SU-DHL-6 (cell line): ENCODE data around the gene CLDN6.
A peak's percentile ranks its signal among the peaks of the same experiment; 100 is the strongest.

Experiments used
- H2AFZ ChIP-seq: fragments of 200-600 bp; sonication (generic); 2 replicates; pipeline ENCODE4 v1.6.1; 2014; ENCODE audit warnings: low read depth, mild to moderate bottlenecking, moderate library complexity, mixed read lengths, antibody characterized with exemption, low read length; ENCODE audit not compliant: severe bottlenecking
- H3F3A ChIP-seq: fragments of 200-600 bp; shearing (Covaris generic); 2 replicates; pipeline ENCODE4 v1.6.0; 2016; ENCODE audit warnings: antibody characterized with exemption, mild to moderate bottlenecking; ENCODE audit not compliant: insufficient read depth
- H3K27ac ChIP-seq: fragments of 200-600 bp; sonication (generic); 2 replicates; pipeline ENCODE4 v1.5.1; 2016; ENCODE audit warnings: low read depth, mild to moderate bottlenecking, low read length, moderate library complexity, mixed read lengths
- H3K27me3 ChIP-seq: fragments of 200-600 bp; sonication (generic), shearing (Covaris generic); 2 replicates; pipeline ENCODE4 v1.6.0; 2014; ENCODE audit warnings: mild to moderate bottlenecking, low read length
- H3K36me3 ChIP-seq: fragments of 200-600 bp; sonication (generic); 2 replicates; pipeline ENCODE4 v1.6.1; 2014; ENCODE audit warnings: mild to moderate bottlenecking, low read length, mixed read lengths
- H3K4me2 ChIP-seq: fragments of 300-600, 200-600 bp; shearing (Covaris generic), sonication (generic); 2 replicates; pipeline ENCODE4 v1.6.0; 2014; ENCODE audit warnings: low read length, low read depth, mild to moderate bottlenecking; ENCODE audit not compliant: poor library complexity, severe bottlenecking
- H3K4me3 ChIP-seq: fragments of 200-600 bp; sonication (generic); 2 replicates; pipeline ENCODE4 v1.5.1; 2014; ENCODE audit warnings: antibody characterized with exemption, low read length, mild to moderate bottlenecking, mixed read lengths; ENCODE audit not compliant: insufficient read depth, poor library complexity, severe bottlenecking
- H3K79me2 ChIP-seq: fragments of 200-600 bp; sonication (generic); 2 replicates; pipeline ENCODE4 v1.6.1; 2014; ENCODE audit warnings: mild to moderate bottlenecking, low read length, moderate library complexity; ENCODE audit not compliant: insufficient read depth
- H3K9ac ChIP-seq: fragments of 200-600 bp; sonication (generic); 2 replicates; pipeline ENCODE4 v1.7.0; 2014; ENCODE audit warnings: mild to moderate bottlenecking, low read length
- H3K9me2 ChIP-seq: fragments of 200-600 bp; sonication (generic); replicated peaks from 2 replicates; pipeline ENCODE4 v1.6.1; 2014; ENCODE audit warnings: low read length; ENCODE audit not compliant: insufficient read depth
- H3K9me3 ChIP-seq: fragments of 200-600 bp; sonication (generic); 2 replicates; pipeline ENCODE4 v1.6.1; 2014; ENCODE audit warnings: low read length, mixed read lengths; ENCODE audit not compliant: insufficient read depth
- H4K20me1 ChIP-seq: fragments of 200-600 bp; sonication (generic); 2 replicates; pipeline ENCODE4 v1.6.1; 2014; ENCODE audit warnings: low read depth, mild to moderate bottlenecking, antibody characterized with exemption, low read length, moderate library complexity, mixed read lengths
- EZH2phosphoT487 ChIP-seq: fragments of 200-600 bp; sonication (generic), shearing (Covaris generic); conservative IDR thresholded peaks from 2 replicates; pipeline ENCODE4 v1.6.1; 2018; ENCODE audit warnings: mild to moderate bottlenecking, antibody characterized with exemption, low read length, moderate library complexity, mixed read lengths
- TF ChIP-seq, protein P1 (sequence below): fragments of 200-600 bp; sonication (generic); IDR thresholded peaks from one replicate; pipeline ENCODE4 v1.5.1; 2017; ENCODE audit warnings: antibody characterized with exemption, mild to moderate bottlenecking, low read length, moderate library complexity; ENCODE audit not compliant: insufficient read depth, poor library complexity, severe bottlenecking

CLDN6 gene

DNA sequence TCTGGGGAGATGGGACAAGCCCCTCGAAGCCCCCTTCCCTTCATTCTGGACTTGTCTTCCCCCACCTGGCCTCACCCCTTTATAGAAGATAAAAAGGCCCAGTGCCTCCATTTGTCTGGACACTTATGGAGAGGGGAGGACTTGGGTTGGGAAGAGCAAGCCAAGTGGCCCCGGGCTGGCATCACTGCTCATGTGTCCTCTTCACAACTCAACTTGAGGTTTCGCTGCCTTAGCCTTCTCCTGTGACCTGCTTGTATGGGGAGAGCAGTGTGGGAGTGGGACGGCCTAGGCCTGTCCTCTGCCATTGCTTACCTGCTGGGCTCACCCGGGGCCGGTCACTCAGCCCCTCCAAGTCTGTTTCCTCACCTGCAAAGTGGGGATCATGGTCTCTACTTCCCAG is 47.4 kb downstream of the CLDN6 start:
- Histone ChIP-seq H4K20me1 (peaks cover 4% of the 10 kb centered on the region; the same call in 1 of the 2 replicates), H3K4me3 (peak overlapping the region; percentile 98), H3K9me2 (no peaks in the 10 kb centered on the region), H3K79me2 (peaks cover 22% of the 10 kb centered on the region), H3K27me3 (no peaks in the 10 kb centered on the region), H3K4me2 (peak overlapping the region; percentile 71), H3F3A (peaks cover 47% of the 10 kb centered on the region), H3K9ac (peak overlapping the region; percentile 98), H2AFZ (no peak overlapping the region), H3K9me3 (no peaks in the 10 kb centered on the region), H3K36me3 (no peaks in the 10 kb centered on the region), H3K27ac (peak overlapping the region; percentile 93)
- TF ChIP-seq EZH2phosphoT487: no peak
- TF ChIP-seq, protein P1, sequence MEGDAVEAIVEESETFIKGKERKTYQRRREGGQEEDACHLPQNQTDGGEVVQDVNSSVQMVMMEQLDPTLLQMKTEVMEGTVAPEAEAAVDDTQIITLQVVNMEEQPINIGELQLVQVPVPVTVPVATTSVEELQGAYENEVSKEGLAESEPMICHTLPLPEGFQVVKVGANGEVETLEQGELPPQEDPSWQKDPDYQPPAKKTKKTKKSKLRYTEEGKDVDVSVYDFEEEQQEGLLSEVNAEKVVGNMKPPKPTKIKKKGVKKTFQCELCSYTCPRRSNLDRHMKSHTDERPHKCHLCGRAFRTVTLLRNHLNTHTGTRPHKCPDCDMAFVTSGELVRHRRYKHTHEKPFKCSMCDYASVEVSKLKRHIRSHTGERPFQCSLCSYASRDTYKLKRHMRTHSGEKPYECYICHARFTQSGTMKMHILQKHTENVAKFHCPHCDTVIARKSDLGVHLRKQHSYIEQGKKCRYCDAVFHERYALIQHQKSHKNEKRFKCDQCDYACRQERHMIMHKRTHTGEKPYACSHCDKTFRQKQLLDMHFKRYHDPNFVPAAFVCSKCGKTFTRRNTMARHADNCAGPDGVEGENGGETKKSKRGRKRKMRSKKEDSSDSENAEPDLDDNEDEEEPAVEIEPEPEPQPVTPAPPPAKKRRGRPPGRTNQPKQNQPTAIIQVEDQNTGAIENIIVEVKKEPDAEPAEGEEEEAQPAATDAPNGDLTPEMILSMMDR: no peak

DNA sequence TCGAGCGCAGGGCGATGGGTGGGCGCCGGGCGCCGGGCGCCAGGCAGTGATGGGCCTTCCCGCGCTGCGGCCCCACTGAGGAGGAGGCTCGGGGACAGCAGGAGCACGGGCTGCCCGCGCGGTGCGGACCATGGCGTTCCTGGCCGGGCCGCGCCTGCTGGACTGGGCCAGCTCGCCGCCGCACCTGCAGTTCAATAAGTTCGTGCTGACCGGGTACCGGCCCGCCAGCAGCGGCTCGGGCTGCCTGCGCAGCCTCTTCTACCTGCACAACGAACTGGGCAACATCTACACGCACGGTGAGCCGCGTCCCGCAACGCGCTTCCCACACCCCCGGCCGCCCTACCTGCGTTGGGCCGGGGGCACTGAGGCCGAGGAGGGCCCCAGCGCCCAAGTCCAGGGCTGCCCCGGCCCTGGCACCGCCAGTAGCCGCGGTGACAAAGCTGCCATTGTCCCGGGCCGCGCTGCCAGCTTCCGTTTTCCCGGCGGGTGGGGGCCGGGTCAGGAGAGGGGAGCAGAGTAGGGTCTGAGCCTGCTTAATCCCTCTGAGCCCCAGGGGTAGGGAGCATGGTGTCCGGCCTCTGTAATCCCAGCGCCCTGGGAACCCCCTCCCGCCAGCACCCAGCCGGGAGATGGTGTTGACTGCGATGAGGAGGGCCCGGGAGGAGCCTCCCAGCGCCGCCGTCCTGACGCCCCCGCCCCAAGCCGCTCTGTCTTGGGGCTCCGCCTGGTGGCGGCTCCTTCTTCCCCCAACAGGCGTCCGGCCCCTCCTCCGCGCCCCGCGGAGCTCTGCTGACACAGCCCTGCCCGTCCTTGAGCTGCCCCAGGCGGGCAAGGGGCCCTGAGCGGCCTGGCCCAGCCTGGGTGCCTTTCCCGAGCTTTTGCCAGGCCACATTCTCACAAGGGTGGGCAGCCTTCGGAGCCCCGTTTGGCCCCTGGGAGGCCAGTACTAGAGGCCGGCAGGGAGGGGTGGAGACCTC is 48.1 kb downstream of the CLDN6 start:
- no peak overlapping the region for H2AFZ ChIP-seq
- H3K79me2 ChIP-seq: peaks cover 22% of the 10 kb centered on the region
- no peaks in the 10 kb centered on the region for H3K27me3 ChIP-seq
- peaks cover 4% of the 10 kb centered on the region; the same call in 1 of the 2 replicates for H4K20me1 ChIP-seq
- H3K4me2 ChIP-seq: peak overlapping the region; percentile 71
- TF ChIP-seq EZH2phosphoT487: no peak
- TF ChIP-seq, protein P1: peak; percentile 52
- peak overlapping the region; percentile 98 for H3K9ac ChIP-seq
- H3K36me3 ChIP-seq: no peaks in the 10 kb centered on the region
- peak overlapping the region; percentile 98 for H3K4me3 ChIP-seq
- H3K9me2 ChIP-seq: no peaks in the 10 kb centered on the region
- no peaks in the 10 kb centered on the region for H3K9me3 ChIP-seq
- peaks cover 51% of the 10 kb centered on the region for H3F3A ChIP-seq
- peak overlapping the region; percentile 93 for H3K27ac ChIP-seq

DNA sequence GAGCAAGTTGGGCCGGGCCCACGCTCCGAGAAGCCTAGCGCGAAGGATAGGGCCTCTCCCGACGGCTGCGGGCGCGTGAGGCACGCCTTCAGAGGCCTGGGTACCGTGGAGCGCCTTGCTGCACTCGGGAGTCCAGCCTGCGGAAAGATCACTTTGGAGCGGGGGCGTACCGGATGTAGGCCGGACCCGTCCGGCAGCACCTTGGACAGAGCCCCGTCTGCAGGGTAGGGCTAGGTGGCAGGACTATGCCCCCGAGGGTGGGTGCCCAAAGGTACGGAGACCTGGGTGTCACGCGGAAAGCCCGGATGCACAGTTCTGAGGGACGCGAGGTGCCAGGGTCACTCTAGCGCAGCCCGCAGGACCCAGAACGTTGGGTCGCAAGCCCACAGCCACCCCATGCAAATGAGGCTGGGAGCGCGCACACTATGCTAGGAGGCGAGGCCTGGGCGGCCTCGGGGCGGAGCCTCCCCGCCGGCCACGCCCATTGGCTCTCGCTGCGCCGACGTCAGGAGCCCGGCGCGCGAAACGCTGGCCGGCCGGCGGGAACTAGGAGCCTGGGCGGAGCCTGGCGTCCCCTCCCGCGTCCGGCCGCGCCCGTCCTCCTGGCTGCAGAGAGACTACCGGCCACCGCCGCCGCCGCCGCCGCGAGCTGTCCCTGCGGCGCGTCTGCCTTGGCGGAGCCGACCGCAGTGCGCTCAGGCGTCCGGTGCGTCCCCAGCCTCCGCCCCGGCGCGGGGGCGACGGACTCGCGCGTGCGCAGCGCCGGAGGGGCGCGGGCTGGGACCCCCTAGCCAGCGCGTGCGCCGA is 49.0 kb downstream of the CLDN6 start, which contains the start of gene PAQR4:
TSS of gene PAQR4 (plus strand) at position 611 of the 807 bp plus-strand sequence. CDS start 327 bp downstream, outside the sequence.
- TF ChIP-seq, protein P1: no peak
- TF ChIP-seq EZH2phosphoT487: no peak
- H3K4me3 ChIP-seq: peak within 1 kb of the TSS; percentile 98
- H3F3A ChIP-seq: peaks cover 58% of the 10 kb centered on the region
- no peaks in the 10 kb centered on the region for H3K9me2 ChIP-seq
- H3K4me2 ChIP-seq: peak within 1 kb of the TSS; percentile 86
- no peaks in the 10 kb centered on the region for H3K36me3 ChIP-seq
- no peaks in the 10 kb centered on the region for H3K27me3 ChIP-seq
- H3K9me3 ChIP-seq: no peaks in the 10 kb centered on the region
- peak within 1 kb of the TSS; percentile 36 for H2AFZ ChIP-seq
- peak within 1 kb of the TSS; percentile 93 for H3K27ac ChIP-seq
- H4K20me1 ChIP-seq: peaks cover 4% of the 10 kb centered on the region; the same call in 1 of the 2 replicates
- H3K79me2 ChIP-seq: peaks cover 22% of the 10 kb centered on the region
- H3K9ac ChIP-seq: peak within 1 kb of the TSS; percentile 98
